SK-N-SH treated with all-trans-retinoic acid at 6 μM for 48 hours (cell line): ENCODE data around the gene PIGU.

Experiments
- ARNTL ChIP-seq: fragments of 450-650 bp; formaldehyde crosslinking; IDR thresholded peaks from 2 replicates; pipeline ENCODE4 v1.5.0; 2020; ENCODE audit warnings: low read depth, mild to moderate bottlenecking, moderate library complexity, borderline replicate concordance
- CREB5 ChIP-seq: fragments of 250-450 bp; sonication (Bioruptor Pico); IDR thresholded peaks from 2 replicates; pipeline ENCODE4 v1.5.1; 2020; ENCODE audit warnings: low read depth, mild to moderate bottlenecking, moderate library complexity
- CSRNP3 ChIP-seq: fragments of 250-450 bp; sonication (Bioruptor Pico); IDR thresholded peaks from 2 replicates; pipeline ENCODE4 v1.5.1; 2021; ENCODE audit warnings: mild to moderate bottlenecking, moderate library complexity
- ESRRG ChIP-seq: fragments of 250-450 bp; sonication (Bioruptor Pico); IDR thresholded peaks from 2 replicates; pipeline ENCODE4 v1.6.1; 2021; ENCODE audit warnings: mild to moderate bottlenecking
- GLIS3 ChIP-seq: fragments of 250-450 bp; sonication (Bioruptor Pico); IDR thresholded peaks from 2 replicates; pipeline ENCODE4 v1.5.0; 2020; ENCODE audit warnings: mild to moderate bottlenecking, moderate library complexity
- ISL1 ChIP-seq: fragments of 250-450 bp; sonication (Bioruptor Pico); IDR thresholded peaks from 2 replicates; pipeline ENCODE4 v2.1.2; 2022; ENCODE audit warnings: mild to moderate bottlenecking, moderate library complexity
- PATZ1 ChIP-seq: fragments of 250-450 bp; sonication (Bioruptor Pico); IDR thresholded peaks from 2 replicates; pipeline ENCODE4 v1.8.0; 2020; ENCODE audit warnings: mild to moderate bottlenecking, moderate library complexity, borderline replicate concordance
- POU6F1 ChIP-seq: fragments of 250-450 bp; sonication (Bioruptor Pico); IDR thresholded peaks from 2 replicates; pipeline ENCODE4 v1.8.0; 2021; ENCODE audit warnings: low read depth, mild to moderate bottlenecking, moderate library complexity, borderline replicate concordance
- RARB ChIP-seq: fragments of 250-450 bp; sonication (Bioruptor Pico); IDR thresholded peaks from 2 replicates; pipeline ENCODE4 v1.8.0; 2021; ENCODE audit warnings: mild to moderate bottlenecking, moderate library complexity
- TSHZ2 ChIP-seq: fragments of 250-450 bp; sonication (Bioruptor Pico); IDR thresholded peaks from 2 replicates; pipeline ENCODE4 v1.5.0; 2020; ENCODE audit warnings: mild to moderate bottlenecking, moderate library complexity
- ZC3H10 ChIP-seq: fragments of 250-450 bp; sonication (Bioruptor Pico); IDR thresholded peaks from 2 replicates; pipeline ENCODE4 v1.5.1; 2021; ENCODE audit warnings: mild to moderate bottlenecking, moderate library complexity
- ZFP3 ChIP-seq: fragments of 250-450 bp; sonication (Bioruptor Pico); IDR thresholded peaks from 2 replicates; pipeline ENCODE4 v1.5.0; 2020; ENCODE audit warnings: mild to moderate bottlenecking, moderate library complexity
- ZFP30 ChIP-seq: fragments of 450-650 bp; formaldehyde crosslinking; IDR thresholded peaks from 2 replicates; pipeline ENCODE4 v1.5.0; 2022; ENCODE audit warnings: mild to moderate bottlenecking, moderate library complexity
- ZNF565 ChIP-seq: fragments of 450-650 bp; formaldehyde crosslinking; conservative IDR thresholded peaks from 2 replicates; pipeline ENCODE4 v1.5.0; 2020; ENCODE audit warnings: low read depth, mild to moderate bottlenecking, moderate library complexity

GRCh38 chr20:34654207-34654744, 22.6 kb downstream of the PIGU start:
- no peak for TF ChIP-seq CREB5 (CRISPR knock-in tag)
- TF ChIP-seq PATZ1 (CRISPR knock-in tag): no peak
- no peak for TF ChIP-seq CSRNP3 (CRISPR knock-in tag)
- TF ChIP-seq ESRRG (CRISPR knock-in tag): no peak
- no peak for TF ChIP-seq ZC3H10 (CRISPR knock-in tag)
- TF ChIP-seq ZNF565 (CRISPR knock-in tag): no peak
- TF ChIP-seq ZFP3: no peak
- no peak for TF ChIP-seq TSHZ2
- TF ChIP-seq ISL1: no peak
- TF ChIP-seq GLIS3 (CRISPR knock-in tag): no peak
- TF ChIP-seq ZFP30: no peak
- TF ChIP-seq POU6F1: no peak
- TF ChIP-seq ARNTL: no peak
- TF ChIP-seq RARB (CRISPR knock-in tag): no peak
